HEK293 (cell line): ENCODE data around the gene TUBG2.

ENCODE experiments used
- ZNF221 ChIP-seq: fragments of 450-650 bp; formaldehyde crosslinking; IDR thresholded peaks from 2 replicates; pipeline ENCODE4 v1.5.1; 2017; ENCODE audit warnings: missing biosample characterization, missing genetic modification characterization, borderline replicate concordance
- TF ChIP-seq, protein P1 (sequence below): fragments of 450-650 bp; formaldehyde crosslinking; IDR thresholded peaks from 2 replicates; pipeline ENCODE4 v1.5.1; 2016; ENCODE audit warnings: missing biosample characterization, missing genetic modification characterization
- TF ChIP-seq, protein P2 (sequence below): fragments of 450-650 bp; formaldehyde crosslinking; conservative IDR thresholded peaks from 2 replicates; pipeline ENCODE4 v1.5.1; 2016; ENCODE audit warnings: low read depth, missing biosample characterization, missing genetic modification characterization
- TF ChIP-seq, protein P3 (sequence below): fragments of 450-650 bp; formaldehyde crosslinking; IDR thresholded peaks from 2 replicates; pipeline ENCODE4 v1.5.1; 2016; ENCODE audit warnings: missing biosample characterization, missing genetic modification characterization, low read depth
- TF ChIP-seq, protein P4 (sequence below): fragments of 450-650 bp; formaldehyde crosslinking; IDR thresholded peaks from 2 replicates; pipeline ENCODE4 v1.5.1; 2016; ENCODE audit warnings: missing biosample characterization, missing genetic modification characterization

DNA sequence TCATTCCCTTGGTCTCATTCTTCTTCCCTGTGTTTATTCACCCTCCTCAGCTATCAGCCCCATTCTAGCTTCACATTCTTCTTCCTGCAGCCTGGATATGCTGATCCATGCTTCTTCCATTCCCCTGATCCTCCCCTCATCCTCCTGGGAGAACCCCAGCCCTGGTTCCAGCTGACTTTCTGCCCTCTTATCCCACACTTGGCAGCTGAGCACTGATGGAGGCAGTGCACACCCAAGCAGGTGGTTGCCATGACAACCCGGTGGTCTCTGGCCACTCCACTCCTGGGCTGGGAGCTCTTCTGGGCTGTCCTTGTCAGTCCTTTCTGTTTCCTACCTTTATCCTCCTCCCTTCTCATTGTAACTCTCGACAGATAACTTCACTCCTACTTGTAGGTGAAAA is 16.7 kb upstream of the TUBG2 start:
- TF ChIP-seq, protein P1, sequence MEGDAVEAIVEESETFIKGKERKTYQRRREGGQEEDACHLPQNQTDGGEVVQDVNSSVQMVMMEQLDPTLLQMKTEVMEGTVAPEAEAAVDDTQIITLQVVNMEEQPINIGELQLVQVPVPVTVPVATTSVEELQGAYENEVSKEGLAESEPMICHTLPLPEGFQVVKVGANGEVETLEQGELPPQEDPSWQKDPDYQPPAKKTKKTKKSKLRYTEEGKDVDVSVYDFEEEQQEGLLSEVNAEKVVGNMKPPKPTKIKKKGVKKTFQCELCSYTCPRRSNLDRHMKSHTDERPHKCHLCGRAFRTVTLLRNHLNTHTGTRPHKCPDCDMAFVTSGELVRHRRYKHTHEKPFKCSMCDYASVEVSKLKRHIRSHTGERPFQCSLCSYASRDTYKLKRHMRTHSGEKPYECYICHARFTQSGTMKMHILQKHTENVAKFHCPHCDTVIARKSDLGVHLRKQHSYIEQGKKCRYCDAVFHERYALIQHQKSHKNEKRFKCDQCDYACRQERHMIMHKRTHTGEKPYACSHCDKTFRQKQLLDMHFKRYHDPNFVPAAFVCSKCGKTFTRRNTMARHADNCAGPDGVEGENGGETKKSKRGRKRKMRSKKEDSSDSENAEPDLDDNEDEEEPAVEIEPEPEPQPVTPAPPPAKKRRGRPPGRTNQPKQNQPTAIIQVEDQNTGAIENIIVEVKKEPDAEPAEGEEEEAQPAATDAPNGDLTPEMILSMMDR (tag by site-specific recombination): no peak
- TF ChIP-seq, protein P2, sequence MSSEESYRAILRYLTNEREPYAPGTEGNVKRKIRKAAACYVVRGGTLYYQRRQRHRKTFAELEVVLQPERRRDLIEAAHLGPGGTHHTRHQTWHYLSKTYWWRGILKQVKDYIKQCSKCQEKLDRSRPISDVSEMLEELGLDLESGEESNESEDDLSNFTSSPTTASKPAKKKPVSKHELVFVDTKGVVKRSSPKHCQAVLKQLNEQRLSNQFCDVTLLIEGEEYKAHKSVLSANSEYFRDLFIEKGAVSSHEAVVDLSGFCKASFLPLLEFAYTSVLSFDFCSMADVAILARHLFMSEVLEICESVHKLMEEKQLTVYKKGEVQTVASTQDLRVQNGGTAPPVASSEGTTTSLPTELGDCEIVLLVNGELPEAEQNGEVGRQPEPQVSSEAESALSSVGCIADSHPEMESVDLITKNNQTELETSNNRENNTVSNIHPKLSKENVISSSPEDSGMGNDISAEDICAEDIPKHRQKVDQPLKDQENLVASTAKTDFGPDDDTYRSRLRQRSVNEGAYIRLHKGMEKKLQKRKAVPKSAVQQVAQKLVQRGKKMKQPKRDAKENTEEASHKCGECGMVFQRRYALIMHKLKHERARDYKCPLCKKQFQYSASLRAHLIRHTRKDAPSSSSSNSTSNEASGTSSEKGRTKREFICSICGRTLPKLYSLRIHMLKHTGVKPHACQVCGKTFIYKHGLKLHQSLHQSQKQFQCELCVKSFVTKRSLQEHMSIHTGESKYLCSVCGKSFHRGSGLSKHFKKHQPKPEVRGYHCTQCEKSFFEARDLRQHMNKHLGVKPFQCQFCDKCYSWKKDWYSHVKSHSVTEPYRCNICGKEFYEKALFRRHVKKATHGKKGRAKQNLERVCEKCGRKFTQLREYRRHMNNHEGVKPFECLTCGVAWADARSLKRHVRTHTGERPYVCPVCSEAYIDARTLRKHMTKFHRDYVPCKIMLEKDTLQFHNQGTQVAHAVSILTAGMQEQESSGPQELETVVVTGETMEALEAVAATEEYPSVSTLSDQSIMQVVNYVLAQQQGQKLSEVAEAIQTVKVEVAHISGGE (tag by site-specific recombination): no peak
- TF ChIP-seq, protein P3, sequence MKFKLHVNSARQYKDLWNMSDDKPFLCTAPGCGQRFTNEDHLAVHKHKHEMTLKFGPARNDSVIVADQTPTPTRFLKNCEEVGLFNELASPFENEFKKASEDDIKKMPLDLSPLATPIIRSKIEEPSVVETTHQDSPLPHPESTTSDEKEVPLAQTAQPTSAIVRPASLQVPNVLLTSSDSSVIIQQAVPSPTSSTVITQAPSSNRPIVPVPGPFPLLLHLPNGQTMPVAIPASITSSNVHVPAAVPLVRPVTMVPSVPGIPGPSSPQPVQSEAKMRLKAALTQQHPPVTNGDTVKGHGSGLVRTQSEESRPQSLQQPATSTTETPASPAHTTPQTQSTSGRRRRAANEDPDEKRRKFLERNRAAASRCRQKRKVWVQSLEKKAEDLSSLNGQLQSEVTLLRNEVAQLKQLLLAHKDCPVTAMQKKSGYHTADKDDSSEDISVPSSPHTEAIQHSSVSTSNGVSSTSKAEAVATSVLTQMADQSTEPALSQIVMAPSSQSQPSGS (tag by site-specific recombination): no peak
- TF ChIP-seq ZNF221 (tag by site-specific recombination): no peak
- TF ChIP-seq, protein P4, sequence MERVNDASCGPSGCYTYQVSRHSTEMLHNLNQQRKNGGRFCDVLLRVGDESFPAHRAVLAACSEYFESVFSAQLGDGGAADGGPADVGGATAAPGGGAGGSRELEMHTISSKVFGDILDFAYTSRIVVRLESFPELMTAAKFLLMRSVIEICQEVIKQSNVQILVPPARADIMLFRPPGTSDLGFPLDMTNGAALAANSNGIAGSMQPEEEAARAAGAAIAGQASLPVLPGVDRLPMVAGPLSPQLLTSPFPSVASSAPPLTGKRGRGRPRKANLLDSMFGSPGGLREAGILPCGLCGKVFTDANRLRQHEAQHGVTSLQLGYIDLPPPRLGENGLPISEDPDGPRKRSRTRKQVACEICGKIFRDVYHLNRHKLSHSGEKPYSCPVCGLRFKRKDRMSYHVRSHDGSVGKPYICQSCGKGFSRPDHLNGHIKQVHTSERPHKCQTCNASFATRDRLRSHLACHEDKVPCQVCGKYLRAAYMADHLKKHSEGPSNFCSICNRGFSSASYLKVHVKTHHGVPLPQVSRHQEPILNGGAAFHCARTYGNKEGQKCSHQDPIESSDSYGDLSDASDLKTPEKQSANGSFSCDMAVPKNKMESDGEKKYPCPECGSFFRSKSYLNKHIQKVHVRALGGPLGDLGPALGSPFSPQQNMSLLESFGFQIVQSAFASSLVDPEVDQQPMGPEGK (tag by site-specific recombination): no peak
